Left forelimb (tissue), 1 donor: Measurements from ENCODE around the gene TRABD2B.
A peak's percentile ranks its signal among the peaks of the same experiment; 100 is the strongest.

ENCODE experiments used
- DNase-seq: peaks from one replicate; pipeline ENCODE4 v3.0.0-alpha.2; 2018; ENCODE audit warnings: low spot score

TRABD2B gene

DNA sequence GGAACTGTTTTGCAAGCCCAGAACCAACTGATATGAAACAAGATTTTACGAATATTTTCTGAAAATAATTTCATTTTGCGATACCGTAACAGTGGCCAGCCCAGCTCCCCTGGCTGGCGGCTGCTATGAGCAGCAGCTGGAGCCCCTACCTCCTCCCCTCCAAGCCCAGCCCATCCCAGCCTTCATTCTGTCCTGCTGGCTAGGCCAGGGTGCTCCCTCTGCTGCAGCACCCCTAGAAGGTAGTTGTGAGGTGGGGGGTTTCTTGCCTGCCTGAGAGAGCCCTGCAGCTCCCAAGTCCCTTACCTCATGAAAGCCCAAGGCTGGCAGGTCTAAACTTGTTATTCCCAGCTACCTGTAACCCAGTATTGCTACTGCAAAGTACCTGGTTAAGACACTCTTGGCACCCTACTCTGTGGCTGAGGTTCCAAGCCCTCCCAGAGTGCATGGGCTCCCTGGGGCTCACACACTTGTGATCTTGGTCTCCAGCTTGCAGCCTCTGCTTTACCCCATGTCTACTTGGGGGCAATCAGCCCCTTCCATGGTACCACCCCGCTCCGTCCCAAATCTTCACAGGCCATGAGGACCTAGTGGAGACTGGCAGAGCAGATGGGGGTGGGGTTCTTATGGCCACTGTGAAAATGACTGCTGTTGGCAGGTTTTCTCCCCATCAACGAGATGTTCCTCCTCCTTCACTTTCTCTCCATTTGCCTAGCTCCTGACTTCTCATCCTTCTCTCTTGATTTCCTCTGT lies 239.8 kb downstream of the TRABD2B start:
- peak; percentile 49 for DNase-seq

DNA sequence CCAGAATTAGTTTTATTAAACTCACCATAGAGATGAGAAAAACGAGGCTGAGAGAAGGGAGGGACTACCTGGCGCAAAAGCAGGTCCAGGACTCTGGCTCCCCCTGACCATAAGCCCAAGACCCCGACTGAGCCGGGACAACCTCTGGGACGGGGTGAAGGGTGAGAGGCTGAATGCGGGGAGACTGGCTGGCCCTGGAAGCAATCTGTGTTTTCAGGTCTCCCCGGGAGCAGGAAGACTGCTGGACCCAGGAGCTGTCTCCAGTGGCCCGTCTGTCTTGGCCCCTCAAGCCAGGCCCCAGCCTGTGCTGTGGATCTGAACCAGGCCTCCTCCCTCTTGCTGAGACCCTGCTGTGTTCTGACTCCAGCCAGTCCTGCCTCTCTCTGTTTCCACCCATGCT lies 240.8 kb downstream of the TRABD2B start:
- peak; percentile 63 for DNase-seq

DNA sequence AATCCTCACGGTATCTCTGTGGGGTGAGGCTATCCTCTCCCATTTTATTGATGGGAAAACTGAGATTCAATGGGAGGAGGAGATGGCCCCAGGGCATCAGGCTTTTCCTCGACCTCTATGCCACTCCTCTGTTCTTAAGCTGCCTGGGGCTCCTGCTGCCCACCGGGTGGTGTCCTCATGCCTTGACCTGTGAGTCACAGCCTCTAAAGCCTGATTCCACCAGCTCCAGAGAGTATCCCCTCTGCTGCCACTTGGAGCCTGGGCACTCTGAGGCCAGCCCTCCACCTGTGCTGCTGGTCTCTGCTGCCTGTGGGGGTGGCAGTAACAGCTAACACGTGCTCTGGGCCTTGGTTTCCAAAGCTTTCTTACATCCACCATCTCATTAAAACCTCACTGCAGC lies 241.2 kb downstream of the TRABD2B start:
- DNase-seq = no peak

DNA sequence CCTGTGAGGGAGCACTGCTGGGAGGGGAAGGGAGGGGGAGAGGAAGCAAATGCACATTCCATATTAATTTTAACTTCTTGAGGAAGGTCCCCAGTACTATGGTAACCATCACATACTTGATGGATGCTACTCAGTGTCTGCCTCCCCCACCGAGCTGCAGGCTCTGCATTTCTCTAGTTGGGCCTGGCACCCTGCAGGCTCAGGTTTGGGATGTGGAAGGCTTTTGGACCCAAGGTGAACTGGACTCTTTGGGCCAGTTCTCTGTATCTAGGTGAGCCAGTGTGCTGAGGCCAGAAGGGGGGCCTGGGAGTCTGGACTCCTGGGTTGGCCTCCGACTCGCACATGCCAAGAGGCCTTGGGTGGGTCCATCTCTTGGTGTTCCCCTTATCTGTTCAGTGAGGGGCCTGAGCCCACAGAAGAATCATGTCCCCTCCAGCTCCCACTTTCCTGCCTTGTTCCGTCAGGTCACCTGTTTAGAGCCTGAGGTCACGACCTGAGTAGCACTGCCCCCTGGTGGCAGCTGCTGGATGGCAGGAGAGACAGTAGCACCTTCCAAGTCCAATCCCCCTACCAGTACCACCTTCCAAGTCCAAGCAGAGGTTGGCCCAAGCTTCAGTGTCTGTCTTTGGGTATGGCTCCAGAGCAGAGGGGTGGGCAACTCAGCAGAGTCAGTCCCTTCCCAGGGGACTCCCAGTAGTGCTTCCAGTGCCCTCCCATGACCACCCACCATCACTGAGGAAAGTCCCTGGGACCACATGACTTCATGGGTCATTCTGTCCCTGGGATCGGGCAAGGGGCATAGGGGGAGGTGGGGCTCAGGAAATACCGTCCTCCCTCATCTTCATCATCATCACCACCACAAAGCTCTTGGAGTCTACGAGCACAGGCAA lies 241.8 kb downstream of the TRABD2B start:
- DNase-seq = peak; percentile 59

DNA sequence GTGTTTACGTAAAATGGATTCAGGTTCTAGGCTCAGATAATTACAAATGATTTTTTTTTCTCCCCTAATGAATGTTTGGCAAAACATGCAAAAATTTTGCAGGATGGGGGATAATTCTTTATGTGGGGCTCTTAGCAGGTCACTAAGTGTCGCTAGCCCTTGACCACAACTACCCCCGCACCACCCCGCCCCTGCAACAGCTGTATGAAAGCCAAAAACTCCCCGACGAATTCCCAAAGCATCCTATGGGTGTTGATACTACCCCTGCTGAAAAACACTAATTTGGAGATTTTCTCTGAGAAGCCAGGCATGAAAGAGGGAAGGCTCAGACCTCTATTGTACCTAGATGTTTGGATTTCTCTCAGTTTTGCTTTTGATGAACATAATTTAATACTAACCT lies 243.0 kb downstream of the TRABD2B start:
- DNase-seq = no peak

DNA sequence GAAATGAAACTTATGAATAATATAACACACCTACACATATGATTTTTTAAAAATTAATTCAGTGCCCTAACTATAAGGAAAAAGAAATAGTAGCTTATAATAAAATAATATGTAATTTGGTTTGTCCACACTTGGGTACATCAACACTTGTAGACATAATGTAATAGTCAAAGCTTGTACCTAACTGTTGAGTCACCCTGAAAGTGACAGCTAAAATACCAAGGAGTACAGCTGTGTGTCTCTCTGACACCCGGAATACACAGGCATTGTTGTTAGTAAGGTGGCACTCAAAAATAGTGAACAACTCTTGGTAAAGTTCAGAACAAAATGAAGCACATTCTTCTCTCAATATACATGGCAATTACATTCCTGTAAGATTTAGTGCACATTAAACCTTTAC lies 243.4 kb downstream of the TRABD2B start:
- no peak for DNase-seq

DNA sequence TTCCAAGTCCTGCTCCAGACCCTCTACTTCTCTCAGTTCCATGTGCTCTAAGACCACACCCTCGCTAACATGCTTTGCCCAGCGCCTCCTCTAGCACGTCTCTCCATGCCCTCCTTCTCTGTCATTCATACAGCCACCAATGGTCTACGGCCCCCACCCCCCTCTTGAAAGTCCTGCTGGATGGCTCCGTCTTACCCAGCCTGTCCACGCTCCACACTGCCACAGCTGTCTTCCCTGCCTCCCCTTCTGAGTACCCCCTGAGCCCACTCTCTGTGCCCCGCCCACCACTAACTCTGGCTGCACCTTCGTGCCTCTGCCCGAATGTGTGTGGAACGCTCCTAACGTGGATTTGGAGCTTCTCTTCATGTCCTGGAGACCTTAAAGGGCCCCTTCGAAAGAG lies 244.6 kb downstream of the TRABD2B start:
- DNase-seq = no peak

DNA sequence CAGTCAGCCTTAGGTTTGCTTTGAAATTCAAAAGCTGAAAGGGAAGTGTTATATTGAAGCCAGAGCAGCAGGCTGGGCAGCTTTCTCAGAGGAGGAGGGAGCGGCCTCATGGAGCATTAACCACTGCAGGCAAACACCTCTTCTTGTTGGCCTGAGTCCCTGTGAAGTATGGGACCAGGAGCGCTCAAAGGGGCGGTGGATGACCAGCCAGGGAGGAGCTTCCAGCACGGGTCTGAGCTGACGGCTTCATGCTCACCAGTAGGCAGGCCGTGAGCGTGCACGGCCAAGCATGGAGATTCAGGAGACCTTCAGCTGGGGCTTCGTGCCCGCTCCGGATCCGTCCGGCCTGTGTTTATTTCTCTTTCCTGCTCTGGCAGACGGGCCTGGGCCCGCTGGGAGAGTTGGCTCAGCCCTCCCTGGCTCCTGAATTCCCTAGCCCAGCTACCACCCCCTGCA lies 245.2 kb downstream of the TRABD2B start:
- DNase-seq = peak; percentile 70

DNA sequence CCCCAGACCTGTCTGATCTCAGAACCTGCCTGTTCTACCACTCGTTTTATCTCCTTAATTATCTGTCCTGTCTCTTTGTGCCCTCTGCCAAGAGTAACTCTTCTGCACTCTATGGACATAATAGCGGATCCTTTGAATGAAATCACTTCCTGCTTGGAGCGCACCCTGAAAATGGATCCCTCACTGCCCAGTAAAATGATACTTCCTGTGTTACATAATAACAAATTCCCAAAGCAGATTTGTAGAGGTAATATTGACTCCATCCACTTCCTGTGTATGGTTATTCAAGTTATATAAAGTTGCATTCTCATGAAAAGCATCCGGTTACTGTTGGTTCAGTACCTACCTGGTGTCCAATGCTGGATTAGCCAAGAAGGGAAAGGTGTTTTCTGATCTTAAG lies 246.0 kb downstream of the TRABD2B start:
- DNase-seq = no peak

DNA sequence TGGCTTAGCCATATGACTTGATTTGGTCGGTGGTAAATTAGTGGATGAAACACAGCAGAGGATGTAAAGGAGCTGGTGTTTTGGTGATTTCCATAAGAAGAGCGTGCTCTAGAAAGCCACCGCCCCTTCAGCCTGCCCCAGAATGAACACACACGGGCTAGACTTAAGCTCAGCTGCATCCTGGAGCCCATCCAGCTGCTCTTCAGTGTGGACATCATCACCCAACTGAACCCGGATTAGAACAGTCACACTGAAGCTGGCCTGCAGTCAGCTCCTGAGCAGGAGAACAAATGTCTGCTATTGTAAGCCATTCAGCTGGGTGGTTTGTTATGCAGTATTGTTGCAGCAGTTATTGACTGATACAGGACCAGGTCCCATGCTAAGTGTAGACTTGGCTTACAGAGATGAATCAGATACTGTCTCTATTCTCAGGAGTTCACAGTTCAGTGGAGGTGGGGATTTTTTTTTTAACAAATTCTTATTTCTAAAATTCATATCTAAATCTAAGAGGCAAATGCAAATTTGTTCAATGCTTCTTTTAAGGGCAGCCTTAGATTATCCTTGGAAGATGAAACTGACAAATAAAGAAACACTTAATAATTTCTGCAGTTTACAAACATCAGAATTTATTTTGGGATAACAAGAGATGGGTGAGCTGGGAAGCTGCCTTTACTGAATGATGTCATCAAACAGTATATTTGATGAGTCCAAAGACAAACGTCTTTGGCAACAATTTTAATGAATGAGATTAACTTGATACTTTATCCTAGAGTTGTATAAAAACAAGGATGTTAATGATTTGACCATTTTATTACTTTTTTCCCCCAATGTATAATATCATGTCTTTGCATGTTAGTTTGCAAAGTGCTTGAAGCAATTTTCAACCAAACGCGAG lies 251.2 kb downstream of the TRABD2B start:
- no peak for DNase-seq

DNA sequence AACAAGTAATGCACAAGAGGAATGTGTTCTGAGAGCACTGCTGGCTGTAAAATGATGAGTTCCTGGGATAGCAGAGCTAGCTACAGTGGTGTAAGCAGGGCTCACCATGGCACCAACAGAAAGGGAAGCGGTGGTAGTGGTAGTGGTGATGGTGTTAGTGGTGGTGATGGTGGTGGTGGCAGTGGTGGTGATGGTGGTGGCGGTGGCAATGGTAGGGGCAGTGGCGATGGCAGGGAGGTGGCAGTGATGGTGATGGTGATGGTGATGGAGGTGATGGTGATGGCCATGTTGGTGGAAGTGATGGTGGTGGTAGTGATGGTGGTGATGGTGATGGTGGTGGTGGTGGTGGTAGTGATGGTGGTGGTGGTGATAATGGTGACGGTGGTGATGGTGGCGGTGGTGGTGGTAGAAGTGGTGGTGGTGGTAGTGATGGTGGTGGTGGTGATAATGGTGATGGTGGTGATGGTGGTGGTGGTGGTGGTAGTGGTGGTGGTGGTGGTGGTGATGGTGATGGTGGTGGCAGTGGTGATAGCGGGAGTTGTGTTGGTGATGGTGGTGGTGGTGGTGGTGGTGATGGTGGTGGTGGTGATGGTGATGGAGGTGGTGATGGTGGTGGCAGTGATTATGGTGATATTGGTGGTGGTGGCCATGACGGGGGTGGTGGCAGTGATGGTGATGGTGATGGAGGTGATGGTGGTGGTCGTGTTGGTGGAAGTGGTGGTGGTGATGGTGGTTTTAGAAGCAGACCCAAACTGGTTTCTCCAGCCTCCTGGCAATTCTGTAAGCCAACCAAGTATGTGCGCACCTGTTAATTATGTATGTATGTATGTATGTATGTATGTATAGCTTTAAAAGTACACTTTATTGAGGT lies 254.1 kb downstream of the TRABD2B start:
- DNase-seq = no peak

DNA sequence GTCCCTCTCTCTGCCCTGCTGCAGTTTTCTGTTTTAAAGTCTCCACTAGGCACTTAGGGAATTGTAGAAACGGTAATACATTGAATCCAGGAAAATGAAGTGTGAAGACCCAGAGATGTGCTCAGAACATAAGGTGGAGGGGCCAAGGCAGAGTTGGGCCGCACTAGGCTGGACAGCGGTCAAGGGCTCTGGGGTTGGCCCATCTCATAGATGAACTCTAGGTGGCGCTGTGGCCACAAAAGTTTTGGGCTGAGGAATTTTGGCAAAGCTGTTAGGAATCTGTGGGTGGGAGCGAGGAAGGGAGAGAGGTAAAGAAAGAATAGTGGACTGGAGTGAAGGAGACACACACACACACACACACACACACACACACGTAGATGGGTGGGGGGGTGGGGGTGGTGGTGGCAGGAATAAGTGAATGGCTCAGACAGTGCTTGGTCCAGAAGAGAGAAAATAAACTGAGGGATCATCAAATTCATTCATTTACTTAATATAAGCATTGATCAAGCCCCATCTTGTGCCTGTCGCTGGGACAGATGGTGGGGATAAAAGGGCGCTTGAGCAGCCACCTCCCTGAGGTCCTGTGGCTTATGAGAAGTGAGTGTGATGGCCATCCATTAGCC lies 258.5 kb downstream of the TRABD2B start:
- peak; percentile 83 for DNase-seq

DNA sequence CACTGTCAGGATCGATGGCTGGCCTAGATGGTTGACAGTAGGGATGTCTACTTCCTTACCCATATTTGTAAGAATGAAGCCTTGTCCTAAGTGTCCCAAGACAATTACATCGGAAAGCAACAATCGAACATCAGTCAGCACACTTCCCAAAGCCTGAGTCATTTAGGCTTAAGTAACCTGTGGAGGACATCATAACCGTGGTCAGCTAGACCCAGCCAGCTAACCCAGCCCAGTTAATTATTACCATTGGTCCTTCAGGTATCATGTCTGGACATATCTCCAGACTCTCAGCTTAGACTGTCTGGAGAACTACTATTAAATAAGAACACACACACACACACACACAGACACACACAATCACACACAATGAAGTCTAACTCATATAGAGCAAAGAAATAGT lies 264.7 kb downstream of the TRABD2B start:
- no peak for DNase-seq

DNA sequence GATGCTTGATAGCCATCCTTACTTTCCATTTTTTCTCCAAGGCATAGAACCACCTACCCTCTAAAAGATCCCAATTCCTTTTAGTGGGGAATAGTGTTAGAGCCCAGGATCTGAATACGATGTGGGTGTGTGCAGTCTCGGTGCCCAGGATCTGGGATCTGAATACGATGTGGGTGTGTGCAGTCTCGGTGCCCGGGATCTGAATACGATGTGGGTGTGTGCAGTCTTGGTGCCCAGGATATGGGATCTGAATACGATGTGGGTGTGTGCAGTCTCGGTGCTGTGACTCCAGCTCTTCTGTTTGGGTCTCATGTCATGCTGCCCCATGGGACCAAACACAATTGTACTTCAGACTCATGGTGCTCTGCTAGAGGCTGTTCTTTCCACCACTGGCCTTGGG lies 265.5 kb downstream of the TRABD2B start:
- no peak for DNase-seq

DNA sequence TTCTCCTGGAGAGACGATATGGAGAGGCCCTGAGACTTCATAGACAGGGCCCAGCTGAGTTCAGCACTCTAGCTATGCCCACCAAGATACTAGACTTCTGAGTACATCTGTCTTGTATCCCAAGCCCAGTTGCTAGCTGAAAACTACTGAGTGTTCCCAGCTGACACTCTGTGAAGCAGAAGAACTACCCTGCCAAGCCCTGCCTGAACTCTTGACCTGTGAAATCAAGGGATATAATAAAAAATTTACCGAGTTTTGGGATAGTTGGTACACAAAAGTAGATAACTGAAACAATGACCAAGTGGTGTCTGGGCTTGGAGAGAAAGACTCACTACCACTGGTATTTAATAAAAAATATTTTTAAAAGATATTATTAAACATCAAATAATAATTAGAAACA lies 267.5 kb downstream of the TRABD2B start:
- no peak for DNase-seq

DNA sequence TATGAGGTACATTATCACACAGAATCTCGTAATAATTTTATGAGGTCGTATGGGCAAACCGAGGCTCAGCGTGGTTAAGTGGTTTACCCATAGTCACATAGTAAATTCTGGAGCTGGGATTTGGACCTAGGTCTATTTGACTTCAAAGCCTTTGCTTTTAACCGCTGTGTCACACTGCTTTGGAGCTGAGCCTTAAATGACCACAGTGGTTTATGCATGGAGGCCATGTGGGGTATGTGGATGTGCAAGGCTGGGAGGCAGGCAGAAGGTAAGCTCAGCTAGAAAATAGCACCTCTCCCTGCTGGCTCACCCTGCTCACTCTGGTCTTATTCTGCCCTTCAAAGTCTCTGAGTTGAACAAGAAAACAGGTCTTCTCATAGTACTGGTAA lies 269.5 kb downstream of the TRABD2B start:
- DNase-seq = no peak

DNA sequence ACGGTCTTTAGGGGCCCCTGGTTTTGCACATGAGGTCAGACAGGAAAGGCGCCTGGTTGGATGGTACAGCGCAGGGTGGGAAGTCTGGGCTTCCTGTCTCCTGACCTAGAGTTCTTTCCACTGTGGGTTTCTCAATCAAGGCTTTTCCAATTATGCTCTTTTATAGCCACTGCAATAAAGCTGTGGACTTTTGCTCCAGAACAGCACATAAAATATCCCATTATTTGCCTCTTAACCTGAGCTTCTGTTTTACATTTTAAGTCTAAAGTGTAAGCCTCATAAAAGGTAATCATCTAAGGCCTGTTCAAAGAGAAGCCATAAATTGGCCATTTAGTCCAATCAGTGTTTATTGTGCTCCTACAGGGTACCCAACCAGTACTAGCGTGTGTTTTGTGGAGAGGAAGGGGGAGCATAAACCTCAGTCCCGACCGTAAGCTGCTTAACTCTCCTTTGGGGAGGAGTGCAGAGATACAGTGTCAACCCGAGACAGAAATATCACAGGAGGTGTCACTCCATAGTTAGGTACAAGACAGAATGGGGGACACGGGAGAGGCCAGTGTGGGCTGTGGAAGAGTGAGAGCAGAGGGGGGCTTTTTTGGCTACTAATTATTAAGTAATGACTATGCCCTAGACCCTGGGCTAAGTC lies 270.0 kb downstream of the TRABD2B start:
- DNase-seq = no peak

DNA sequence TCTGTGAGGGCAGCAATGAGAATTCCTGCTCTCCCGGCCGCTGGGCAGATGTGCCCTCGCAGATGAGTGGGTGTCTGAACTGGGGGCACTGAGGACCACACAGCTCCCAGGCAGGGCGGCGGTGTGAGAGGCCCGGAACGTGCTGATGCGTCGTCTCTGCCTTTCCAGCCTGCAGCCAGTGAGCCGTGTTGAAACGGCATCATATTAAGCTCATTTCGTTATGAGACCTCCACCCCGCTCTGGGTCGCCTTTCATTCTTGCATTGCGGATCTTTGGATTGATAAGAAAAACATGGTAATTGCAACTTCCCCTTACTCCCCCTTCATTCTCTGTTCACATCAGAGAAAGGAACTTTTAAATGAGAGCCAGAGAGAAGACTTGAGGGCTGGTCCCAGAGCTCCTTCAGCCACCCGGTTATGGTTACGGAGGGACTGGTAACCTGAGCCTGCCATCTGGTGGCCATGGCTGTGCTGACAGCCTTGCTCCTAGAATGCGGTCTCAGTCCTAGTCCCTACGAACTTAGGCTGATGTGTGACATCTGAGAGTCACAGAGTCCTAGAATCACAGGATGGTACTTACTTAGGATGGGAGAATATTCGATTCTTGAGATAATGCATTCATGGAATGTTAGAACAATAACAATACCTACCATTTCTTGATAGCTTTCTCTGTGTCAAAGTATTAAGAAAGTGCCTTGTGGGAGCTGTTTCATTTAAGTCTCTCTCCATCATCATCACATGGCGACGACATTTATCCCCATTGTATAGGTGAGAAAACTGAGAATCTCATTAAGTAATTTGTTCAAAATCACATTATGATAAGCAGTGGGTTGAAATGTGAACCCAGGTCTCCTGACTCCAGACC lies 271.0 kb downstream of the TRABD2B start:
- peak; percentile 78 for DNase-seq

DNA sequence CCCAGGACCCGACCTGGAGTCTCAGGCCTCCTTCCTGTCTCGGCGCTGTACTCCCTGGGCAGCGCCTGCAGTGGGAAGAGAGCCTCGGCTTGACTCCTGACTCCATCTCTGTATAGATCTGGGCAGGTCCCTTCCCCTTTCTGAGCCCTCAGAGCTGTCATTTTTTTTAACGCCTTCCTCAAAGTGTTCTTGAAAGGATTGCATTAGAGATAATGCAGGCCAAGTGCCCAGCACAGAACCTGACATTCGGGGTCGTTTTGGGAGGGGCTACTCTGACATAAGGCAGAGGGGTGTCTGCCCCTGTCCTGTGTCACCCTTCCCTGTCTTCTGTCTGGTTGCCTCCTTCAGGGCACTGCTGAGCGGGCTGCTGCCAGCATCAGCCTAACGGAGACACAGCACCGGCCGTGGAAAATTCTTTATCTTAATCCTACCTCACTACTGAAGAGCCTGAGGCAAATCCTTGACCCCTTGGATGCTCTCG lies 271.6 kb downstream of the TRABD2B start:
- no peak for DNase-seq
